GM12878 (cell line): ENCODE measurements around the gene SSTR4. TPM values are rescaled to one million over a fixed set of nuclear protein-coding genes. Genes with fewer than 3 reads are reported as not detected.

Experiments
- ATAC-seq: fragments of 200-7000 bp; cut with Tn5 transposase; 3 replicates; pipeline ENCODE4 v1.9.1; 2020; ENCODE audit warnings: mild to moderate bottlenecking, moderate library complexity
- BruUV-seq: library from RNA; stranded (reverse); fragments of 400-500 nt; replicated peaks from 2 replicates; lab custom pipeline; 2021; lab: Mats Ljungman, UMichigan
- CTCF ChIA-PET: fragments of 300-600 bp; sonication (Branson Sonifier 250); formaldehyde crosslinking; extraction: SDS; loops from one replicate; lab custom pipeline; 2021; ENCODE audit warnings: inconsistent platforms; lab: Yijun Ruan, JAX
- POLR2A ChIA-PET: fragments of 350-600 bp; formaldehyde crosslinking; extraction: SDS; loops from one replicate; lab custom pipeline; 2021; ENCODE audit warnings: inconsistent platforms; lab: Charles Lee
- RAD21 ChIA-PET: fragments of 300-600 bp; sonication (Branson Sonifier 250); formaldehyde crosslinking; loops from one replicate; lab custom pipeline; 2023; ENCODE audit warnings: antibody characterized with exemption; ENCODE audit not compliant: unreplicated experiment; lab: Charles Lee
- SMC1A ChIA-PET: fragments of 300-600 bp; sonication (Branson Sonifier 250); formaldehyde crosslinking; loops from one replicate; lab custom pipeline; 2023; ENCODE audit not compliant: unreplicated experiment, uncharacterized antibody; lab: Charles Lee
- DNase-seq: peaks from one replicate; pipeline ENCODE4 v3.0.0-alpha.2; 2011; ENCODE audit warnings: low read depth, low spot score
- FAIRE-seq: peaks from 3 replicates; lab custom pipeline; 2011; peaks lifted over from hg19 to GRCh38; lab: Jason Lieb, UNC
- H2AFZ ChIP-seq: 2 replicates; pipeline ENCODE4 v1.6.0; 2011; ENCODE audit warnings: low read depth, low read length, control low read depth; ENCODE audit not compliant: control insufficient read depth
- H3K27ac ChIP-seq: 2 replicates; pipeline ENCODE4 v1.5.1; 2011; ENCODE audit warnings: control low read depth; ENCODE audit not compliant: control insufficient read depth, insufficient read depth
- H3K27me3 ChIP-seq, 2 experiments: replicated peaks in 1 of 2; 2 replicates each; pipeline versions ENCODE4 v1.6.0 to v1.6.1; 2011; ENCODE audit warnings: low read length in 1 of 2; ENCODE audit not compliant: control insufficient read depth in 2 of 2, insufficient read depth in 2 of 2
- H3K36me3 ChIP-seq, 2 experiments: 2 replicates each; pipeline ENCODE4 v1.5.1; 2011; ENCODE audit warnings: low read length in 1 of 2; ENCODE audit not compliant: control insufficient read depth in 2 of 2, insufficient read depth in 2 of 2
- H3K4me1 ChIP-seq: 2 replicates; pipeline ENCODE4 v1.6.1; 2011; ENCODE audit warnings: mild to moderate bottlenecking, low read length, moderate library complexity, mixed read lengths; ENCODE audit not compliant: control insufficient read depth, insufficient read depth
- H3K4me2 ChIP-seq: 2 replicates; pipeline ENCODE4 v1.6.0; 2011; ENCODE audit warnings: control low read depth; ENCODE audit not compliant: control insufficient read depth, insufficient read depth
- H3K4me3 ChIP-seq: fragments of 200-600 bp; sonication (generic); 2 replicates; pipeline ENCODE4 v1.5.1; 2016
- H3K79me2 ChIP-seq: 2 replicates; pipeline ENCODE4 v1.6.0; 2011; ENCODE audit warnings: low read length; ENCODE audit not compliant: control insufficient read depth, insufficient read depth
- H3K9ac ChIP-seq: 2 replicates; pipeline ENCODE4 v1.8.0; 2011; ENCODE audit warnings: low read length, control low read depth, mixed read lengths; ENCODE audit not compliant: control insufficient read depth, insufficient read depth
- H3K9me3 ChIP-seq: replicated peaks from 3 replicates; pipeline ENCODE4 v1.5.1; 2011; ENCODE audit warnings: mild to moderate bottlenecking, low read length; ENCODE audit not compliant: control insufficient read depth, insufficient read depth
- H4K20me1 ChIP-seq: 2 replicates; pipeline ENCODE4 v1.6.0; 2011; ENCODE audit not compliant: control insufficient read depth, insufficient read depth
- RAD21 ChIP-seq: IDR thresholded peaks from 2 replicates; pipeline ENCODE4 v1.6.1; 2011; ENCODE audit warnings: mild to moderate bottlenecking, low read depth, low read length, moderate library complexity; ENCODE audit not compliant: insufficient read depth
- RB1 ChIP-seq: fragments of 450-650 bp; formaldehyde crosslinking; IDR thresholded peaks from 2 replicates; pipeline ENCODE4 v1.6.1; 2017; ENCODE audit warnings: mild to moderate bottlenecking, borderline replicate concordance
- RELB ChIP-seq: fragments of 450-650 bp; IDR thresholded peaks from 2 replicates; pipeline ENCODE4 v1.6.1; 2017; ENCODE audit warnings: low read depth, mild to moderate bottlenecking, moderate library complexity
- RFX5 ChIP-seq: IDR thresholded peaks from 2 replicates; pipeline ENCODE4 v1.6.1; 2011; ENCODE audit warnings: low read depth, low read length, improper control_type of control experiment
- WGBS: methylation state at CpG from one replicate; pipeline ENCODE4 v1.1.6; 2016; ENCODE audit warnings: low lambda C conversion rate; ENCODE audit not compliant: insufficient replicate concordance, insufficient coverage; ENCODE audit errors: missing lambda C conversion rate; 5-methylcytosine and 5-hydroxymethylcytosine counted together
- in situ Hi-C: fragments of 300-500 bp; cut with MboI; formaldehyde crosslinking; loops from 9 replicates; pipeline ENCODE4 v1.14.3; 2018; ENCODE audit warnings: mixed read lengths
- intact Hi-C: fragments of 100-400 bp; cut with micrococcal nuclease; formaldehyde crosslinking; loops from one replicate; pipeline ENCODE4 v1.14.2; 2022; ENCODE audit not compliant: unreplicated experiment
- polyA plus RNA-seq, 11 experiments: library from polyadenylated mRNA; depleted of rRNA in 4 of 11; unstranded in 6 of 11; stranded (reverse) in 5 of 11; fragments of >200 nt; fragmentation: Nextera tagmentation in 4 of 11; fragmentation: Illumina TruSeq in 1 of 11; extraction: Ambion mirVana in 4 of 11; extraction: Trizol in 1 of 11; gene quantifications; 1 replicate in 1 of 11; 2 replicates in 10 of 11; pipeline versions ENCODE4 v1.2.1 to v1.2.3, GENCODE V29; 2011 to 2016; ENCODE audit warnings: inconsistent platforms in 2 of 11, missing spikeins in 2 of 11, low read depth in 1 of 11
- total RNA-seq, 4 experiments: library from RNA; depleted of rRNA in 3 of 4; stranded (reverse); fragments of >200 nt in 3 of 4; fragmentation: Illumina TruSeq in 1 of 4; extraction: Trizol in 1 of 4; gene quantifications; 2 replicates each; pipeline versions ENCODE4 v1.2.1 to v1.2.3, GENCODE V29; 2013 to 2021
- TF ChIP-seq, protein P1 (sequence below): IDR thresholded peaks from 2 replicates; pipeline ENCODE4 v1.6.1; 2012; ENCODE audit warnings: low read length, inconsistent platforms
- TF ChIP-seq, protein P2 (sequence below), 3 experiments: IDR thresholded peaks in 2 of 3; conservative IDR thresholded peaks in 1 of 3; 2 replicates each; pipeline ENCODE4 v1.5.1; 2011; ENCODE audit warnings: low read depth in 3 of 3, low read length in 3 of 3, mild to moderate bottlenecking in 3 of 3, control low read depth in 2 of 3, moderate library complexity in 2 of 3, inconsistent platforms in 1 of 3, mixed read lengths in 1 of 3; ENCODE audit not compliant: control insufficient read depth in 2 of 3, insufficient read depth in 1 of 3; ENCODE audit errors: extremely low read depth in 1 of 3

Gene SSTR4
- total and polyA plus RNA-seq, 10 of the 15 experiments (the other 5 are each of a cell fraction or from before 2014, with no cell fraction given): not detected

DNA sequence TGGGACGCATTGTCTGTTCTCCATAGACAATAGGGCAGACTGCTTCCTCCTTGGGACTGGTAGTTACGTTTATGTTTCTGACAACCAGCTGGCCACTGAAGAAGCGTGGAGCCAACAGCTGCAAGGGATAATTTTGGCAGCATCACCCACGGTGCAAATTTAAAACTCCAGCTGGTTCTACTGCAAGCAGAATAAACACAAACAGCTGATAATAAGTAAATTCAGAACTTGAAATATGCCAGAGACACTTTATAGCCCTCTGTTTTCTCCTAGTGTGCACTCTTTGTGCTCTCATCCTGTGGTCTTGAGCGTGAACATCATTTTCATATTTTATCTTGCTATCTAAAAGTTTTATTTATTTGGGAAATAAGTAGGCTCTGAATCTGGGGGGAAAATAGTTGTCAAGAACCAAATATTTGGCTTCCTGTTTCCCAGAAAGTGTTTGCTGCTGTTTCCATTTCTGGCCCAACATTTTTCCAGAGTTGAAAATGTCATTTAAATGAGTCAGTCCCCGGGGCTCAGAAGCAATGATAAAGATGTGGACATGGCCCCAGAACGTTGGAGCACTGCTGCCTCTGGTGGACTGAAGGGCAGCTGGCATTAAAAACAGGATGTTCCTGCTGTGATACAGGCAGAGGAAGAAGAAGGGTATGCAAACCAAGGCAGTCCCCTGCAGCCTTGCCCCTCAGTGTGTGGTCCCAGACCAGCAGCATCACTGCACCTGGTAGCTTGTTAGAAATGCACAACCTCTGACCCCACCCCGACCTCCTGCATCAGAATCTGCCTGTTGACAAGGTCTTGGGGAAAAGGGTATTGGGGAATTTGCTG, 26.8 kb downstream of the SSTR4 start:
- RAD21 ChIA-PET: interaction anchor here (1.5 kb wide), 1 partner anchor 173 kb away, joined by 3 read pairs; no protein-coding TSS in a partner anchor
- under 1% methylated on average over 8 of the region's 8 CpGs for WGBS
- Histone ChIP-seq H3K4me1 (no peaks in the 10 kb centered on the region), H4K20me1 (no peaks in the 10 kb centered on the region), H3K27me3 (no peaks in the 10 kb centered on the region), H3K9me3 (no peaks in the 10 kb centered on the region), H3K36me3 (no peaks in the 10 kb centered on the region), H3K9ac (no peak overlapping the region), H3K79me2 (no peaks in the 10 kb centered on the region), H3K4me3 (no peak overlapping the region), H3K27ac (no peak overlapping the region), H3K4me2 (no peak overlapping the region), H2AFZ (no peak overlapping the region)
- intact Hi-C loops: loop anchor here (5.0 kb wide), 1 partner anchor 130 kb away; no protein-coding TSS in a partner anchor
- CTCF ChIA-PET: interaction anchor here (0.7 to 2.9 kb wide), 8 partner anchors 11 to 370 kb away, joined by 3 to 11 read pairs (median 4); no protein-coding TSS in a partner anchor
- TF ChIP-seq RAD21 (peak; percentile 28; the same call in 1 of the 2 replicates), RB1 (no peak), RELB (no peak), RFX5 (no peak)
- TF ChIP-seq, protein P1, sequence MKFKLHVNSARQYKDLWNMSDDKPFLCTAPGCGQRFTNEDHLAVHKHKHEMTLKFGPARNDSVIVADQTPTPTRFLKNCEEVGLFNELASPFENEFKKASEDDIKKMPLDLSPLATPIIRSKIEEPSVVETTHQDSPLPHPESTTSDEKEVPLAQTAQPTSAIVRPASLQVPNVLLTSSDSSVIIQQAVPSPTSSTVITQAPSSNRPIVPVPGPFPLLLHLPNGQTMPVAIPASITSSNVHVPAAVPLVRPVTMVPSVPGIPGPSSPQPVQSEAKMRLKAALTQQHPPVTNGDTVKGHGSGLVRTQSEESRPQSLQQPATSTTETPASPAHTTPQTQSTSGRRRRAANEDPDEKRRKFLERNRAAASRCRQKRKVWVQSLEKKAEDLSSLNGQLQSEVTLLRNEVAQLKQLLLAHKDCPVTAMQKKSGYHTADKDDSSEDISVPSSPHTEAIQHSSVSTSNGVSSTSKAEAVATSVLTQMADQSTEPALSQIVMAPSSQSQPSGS: no peak
- TF ChIP-seq, protein P2, sequence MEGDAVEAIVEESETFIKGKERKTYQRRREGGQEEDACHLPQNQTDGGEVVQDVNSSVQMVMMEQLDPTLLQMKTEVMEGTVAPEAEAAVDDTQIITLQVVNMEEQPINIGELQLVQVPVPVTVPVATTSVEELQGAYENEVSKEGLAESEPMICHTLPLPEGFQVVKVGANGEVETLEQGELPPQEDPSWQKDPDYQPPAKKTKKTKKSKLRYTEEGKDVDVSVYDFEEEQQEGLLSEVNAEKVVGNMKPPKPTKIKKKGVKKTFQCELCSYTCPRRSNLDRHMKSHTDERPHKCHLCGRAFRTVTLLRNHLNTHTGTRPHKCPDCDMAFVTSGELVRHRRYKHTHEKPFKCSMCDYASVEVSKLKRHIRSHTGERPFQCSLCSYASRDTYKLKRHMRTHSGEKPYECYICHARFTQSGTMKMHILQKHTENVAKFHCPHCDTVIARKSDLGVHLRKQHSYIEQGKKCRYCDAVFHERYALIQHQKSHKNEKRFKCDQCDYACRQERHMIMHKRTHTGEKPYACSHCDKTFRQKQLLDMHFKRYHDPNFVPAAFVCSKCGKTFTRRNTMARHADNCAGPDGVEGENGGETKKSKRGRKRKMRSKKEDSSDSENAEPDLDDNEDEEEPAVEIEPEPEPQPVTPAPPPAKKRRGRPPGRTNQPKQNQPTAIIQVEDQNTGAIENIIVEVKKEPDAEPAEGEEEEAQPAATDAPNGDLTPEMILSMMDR (IDR thresholded peaks at IDR 0.05 in 2 of 3, conservative IDR thresholded peaks at IDR 0.05 in 1 of 3; ENCODE audit: control insufficient read depth in 2 of 3, extremely low read depth in 1 of 3, insufficient read depth in 1 of 3, low read depth in 3 of 3, low read length in 3 of 3): peak in 2 of 3 experiments; percentile 13 to 14; a peak in 1 of 6 replicates
- peak; percentile 31; the same call in 1 of the 3 replicates for ATAC-seq
- no peak for DNase-seq
- in situ Hi-C loops: no loop called here
- FAIRE-seq: no peak
- SMC1A ChIA-PET: interaction anchor here (0.8 to 6.6 kb wide), 6 partner anchors 11 to 138 kb away, joined by 3 to 27 read pairs (median 4); no protein-coding TSS in a partner anchor
- POLR2A ChIA-PET: no interaction called here
- BruUV-seq: no TSS peak
